ENCODE measurements around the gene EPAS1.

- TF ChIP-seq CTCF (IDR thresholded peaks at IDR 0.05) (no peak), POLR2A (IDR thresholded peaks at IDR 0.05) (no peak)
Observed at GRCh38 chr2:46400016-46400415, 102.8 kb downstream of the EPAS1 start.
